Neural cell (in vitro differentiated cells): ENCODE measurements around the gene FBLN2.

ENCODE experiments used
- CTCF ChIP-seq: fragments of 450-650 bp; IDR thresholded peaks from 2 replicates; pipeline ENCODE4 v1.5.1; 2014; ENCODE audit warnings: antibody characterized with exemption, mild to moderate bottlenecking, moderate library complexity; ENCODE audit not compliant: poor library complexity, severe bottlenecking
- EP300 ChIP-seq: fragments of 450-650 bp; conservative IDR thresholded peaks from 2 replicates; pipeline ENCODE4 v1.6.1; 2014; ENCODE audit warnings: antibody characterized with exemption, mild to moderate bottlenecking, moderate library complexity; ENCODE audit not compliant: poor library complexity, severe bottlenecking
- EZH2 ChIP-seq: fragments of 200-600, 300-800 bp; shearing (Covaris generic), sonication (generic); IDR thresholded peaks from 2 replicates; pipeline ENCODE4 v1.6.1; 2014; ENCODE audit warnings: antibody characterized with exemption, low read length, borderline replicate concordance, mild to moderate bottlenecking; ENCODE audit not compliant: insufficient read depth, poor library complexity, severe bottlenecking
- MXI1 ChIP-seq: fragments of 450-650 bp; conservative IDR thresholded peaks from 2 replicates; pipeline ENCODE4 v1.6.1; 2014; ENCODE audit warnings: antibody characterized with exemption, mild to moderate bottlenecking; ENCODE audit not compliant: poor library complexity, severe bottlenecking
- RAD21 ChIP-seq: fragments of 450-650 bp; conservative IDR thresholded peaks from 2 replicates; pipeline ENCODE4 v1.6.1; 2014; ENCODE audit warnings: antibody characterized with exemption, mild to moderate bottlenecking, moderate library complexity
- SMC3 ChIP-seq: fragments of 450-650 bp; conservative IDR thresholded peaks from 2 replicates; pipeline ENCODE4 v1.6.1; 2014; ENCODE audit warnings: antibody characterized with exemption, mild to moderate bottlenecking, moderate library complexity; ENCODE audit not compliant: poor library complexity

GRCh38 chr3:13512451-13512850, 36.5 kb upstream of the FBLN2 start:
- no peak for TF ChIP-seq CTCF
- TF ChIP-seq EZH2, result no peak
- TF ChIP-seq EP300, result no peak
- TF ChIP-seq SMC3, result no peak
- TF ChIP-seq RAD21, result no peak
- no peak for TF ChIP-seq MXI1
